D721Med (cell line): Measurements from ENCODE around the gene ALCAM.

Source experiments
- DNase-seq: peaks from one replicate; pipeline ENCODE4 v3.0.0; 2011; ENCODE audit warnings: low spot score; ENCODE audit not compliant: insufficient read length
- FAIRE-seq: peaks from 2 replicates; lab custom pipeline; 2011; peaks lifted over from hg19 to GRCh38; lab: Jason Lieb, UNC
- CTCF ChIP-seq: IDR thresholded peaks from 2 replicates; pipeline ENCODE4 v1.5.1; 2012; ENCODE audit warnings: mild to moderate bottlenecking, control low read depth; ENCODE audit not compliant: insufficient read depth; ENCODE audit errors: missing control alignments

The ALCAM gene

GRCh38 chr3:105611304-105612192 is 244.8 kb downstream of the ALCAM start:
- no peak for FAIRE-seq
- no peak for DNase-seq
- no peak for TF ChIP-seq CTCF

GRCh38 chr3:105613120-105613519 is 246.4 kb downstream of the ALCAM start:
- no peak for TF ChIP-seq CTCF
- DNase-seq (no peak), FAIRE-seq (no peak)

GRCh38 chr3:105614288-105615030 is 247.8 kb downstream of the ALCAM start:
- DNase-seq (no peak), FAIRE-seq (no peak)
- TF ChIP-seq CTCF: no peak

- no peak for FAIRE-seq
- DNase-seq: no peak
- no peak for TF ChIP-seq CTCF
Observed at GRCh38 chr3:105615814-105616213, 249.1 kb downstream of the ALCAM start.

- TF ChIP-seq CTCF: no peak
- no peak for FAIRE-seq
- no peak for DNase-seq
Observed at GRCh38 chr3:105616374-105617121, 249.8 kb downstream of the ALCAM start.

- FAIRE-seq: no peak
- DNase-seq: no peak
- no peak for TF ChIP-seq CTCF
Observed at GRCh38 chr3:105618556-105618955, 251.8 kb downstream of the ALCAM start.
